HepG2 (cell line): ENCODE data around the gene SLC19A1.

Source experiments
- EP300 ChIP-seq, 3 experiments: sonication (generic) in 1 of 3; formaldehyde crosslinking in 1 of 3; IDR thresholded peaks; 2 replicates each; pipeline versions ENCODE4 v1.5.1 to v1.6.1; 2011 to 2020; ENCODE audit warnings: low read depth in 2 of 3, low read length in 2 of 3, borderline replicate concordance in 1 of 3, improper control_type of control experiment in 1 of 3, mild to moderate bottlenecking in 1 of 3, missing genetic modification reagents in 1 of 3, moderate library complexity in 1 of 3
- FOSL2 ChIP-seq: sonication (generic); formaldehyde crosslinking; IDR thresholded peaks from 2 replicates; pipeline ENCODE4 v1.4.0; 2020; ENCODE audit warnings: missing genetic modification reagents
- MTF1 ChIP-seq: sonication (generic); formaldehyde crosslinking; IDR thresholded peaks from 2 replicates; pipeline ENCODE4 v1.5.0; 2020; ENCODE audit warnings: missing genetic modification reagents
- POLR2A ChIP-seq, 2 experiments: IDR thresholded peaks; 2 replicates each; pipeline ENCODE4 v1.6.1; 2011; ENCODE audit warnings: low read depth in 2 of 2, low read length in 2 of 2, mild to moderate bottlenecking in 1 of 2, moderate library complexity in 1 of 2; ENCODE audit not compliant: insufficient read depth in 1 of 2
- ZBTB33 ChIP-seq: sonication (generic); formaldehyde crosslinking; IDR thresholded peaks from 2 replicates; pipeline ENCODE4 v1.4.0; 2020; ENCODE audit warnings: missing genetic modification reagents
- ZNF670 ChIP-seq: sonication (generic); formaldehyde crosslinking; IDR thresholded peaks from 2 replicates; pipeline ENCODE4 v1.8.0; 2022; ENCODE audit warnings: mild to moderate bottlenecking, missing genetic modification reagents, borderline replicate concordance

- no peak for TF ChIP-seq POLR2A (IDR thresholded peaks at IDR 0.05; ENCODE audit: insufficient read depth in 1 of 2, low read depth in 2 of 2, low read length in 2 of 2)
- TF ChIP-seq FOSL2 (CRISPR knock-in tag), result no peak
- TF ChIP-seq ZNF670 (CRISPR knock-in tag), result no peak
- TF ChIP-seq ZBTB33, result no peak
- no peak for TF ChIP-seq MTF1
- no peak for TF ChIP-seq EP300 (IDR thresholded peaks at IDR 0.05; ENCODE audit: low read depth in 2 of 2, low read length in 2 of 2)
- no peak for TF ChIP-seq EP300 (CRISPR knock-in tag; IDR thresholded peaks at IDR 0.05; ENCODE audit: borderline replicate concordance)
These were observed 16.3 kb downstream of the SLC19A1 start for GRCh38 chr21:45525910-45526306.
